MM.1S (cell line): ENCODE results near the gene FAM161B.

Experiments
- DNase-seq: peaks from one replicate; pipeline ENCODE4 v3.0.0-alpha.2; 2015
- H2AFZ ChIP-seq: fragments of 300-600 bp; sonication (generic); 2 replicates; pipeline ENCODE4 v1.6.0; 2016; ENCODE audit warnings: antibody characterized with exemption, low read length
- H3F3A ChIP-seq: fragments of 300-600 bp; sonication (generic); 2 replicates; pipeline ENCODE4 v1.6.1; 2016; ENCODE audit warnings: mild to moderate bottlenecking, antibody characterized with exemption, low read length, moderate library complexity, mixed read lengths; ENCODE audit not compliant: insufficient read depth
- H3K27ac ChIP-seq: fragments of 300-600 bp; sonication (generic); 2 replicates; pipeline ENCODE4 v1.5.1; 2016; ENCODE audit warnings: mild to moderate bottlenecking, low read length
- H3K27me3 ChIP-seq: fragments of 300-600 bp; sonication (generic); replicated peaks from 2 replicates; pipeline ENCODE4 v1.6.0; 2016; ENCODE audit warnings: low read length; ENCODE audit not compliant: insufficient read depth
- H3K36me3 ChIP-seq: fragments of 300-600 bp; sonication (generic); replicated peaks from 2 replicates; pipeline ENCODE4 v1.6.1; 2016; ENCODE audit warnings: mild to moderate bottlenecking, low read length, mixed read lengths; ENCODE audit not compliant: insufficient read depth
- H3K4me1 ChIP-seq: fragments of 300-600 bp; sonication (generic); 2 replicates; pipeline ENCODE4 v1.6.1; 2016; ENCODE audit warnings: low read length, mixed read lengths
- H3K4me2 ChIP-seq: fragments of 300-600 bp; sonication (generic); 2 replicates; pipeline ENCODE4 v1.6.0; 2016; ENCODE audit warnings: low read depth, low read length
- H3K4me3 ChIP-seq: fragments of 300-600 bp; sonication (generic); 2 replicates; pipeline ENCODE4 v1.5.1; 2016; ENCODE audit warnings: low read length, mixed read lengths
- H3K79me2 ChIP-seq: fragments of 300-600 bp; sonication (generic); 2 replicates; pipeline ENCODE4 v1.6.1; 2016; ENCODE audit warnings: mixed run types, low read length, mixed read lengths
- H3K9ac ChIP-seq: fragments of 300-600 bp; sonication (generic); 2 replicates; pipeline ENCODE4 v1.6.1; 2016; ENCODE audit warnings: low read length, mixed read lengths
- H3K9me2 ChIP-seq: fragments of 300-600 bp; sonication (generic); replicated peaks from 2 replicates; pipeline ENCODE4 v1.6.1; 2016; ENCODE audit warnings: mild to moderate bottlenecking, low read length, mixed read lengths; ENCODE audit not compliant: insufficient read depth
- H3K9me3 ChIP-seq: fragments of 300-600 bp; sonication (generic); replicated peaks from 2 replicates; pipeline ENCODE4 v1.6.1; 2016; ENCODE audit warnings: mild to moderate bottlenecking, low read length, mixed read lengths; ENCODE audit not compliant: insufficient read depth
- H4K20me1 ChIP-seq: fragments of 300-600 bp; sonication (generic); 2 replicates; pipeline ENCODE4 v1.6.1; 2016; ENCODE audit warnings: mild to moderate bottlenecking, low read length, moderate library complexity, mixed read lengths; ENCODE audit not compliant: insufficient read depth
- EZH2 ChIP-seq: fragments of 300-600 bp; sonication (generic); optimal IDR thresholded peaks from 2 replicates; pipeline ENCODE3; 2017; ENCODE audit warnings: low read depth, mild to moderate bottlenecking, antibody characterized with exemption, low read length, mixed read lengths
- EZH2phosphoT487 ChIP-seq: fragments of 300-600 bp; sonication (generic); IDR thresholded peaks from 2 replicates; pipeline ENCODE4 v1.6.1; 2018; ENCODE audit warnings: antibody characterized with exemption, low read length
- TF ChIP-seq, protein P1 (sequence below): fragments of 300-600 bp; sonication (generic); IDR thresholded peaks from 2 replicates; pipeline ENCODE4 v1.5.1; 2016; ENCODE audit warnings: antibody characterized with exemption, low read length, mixed read lengths

Gene FAM161B

DNA sequence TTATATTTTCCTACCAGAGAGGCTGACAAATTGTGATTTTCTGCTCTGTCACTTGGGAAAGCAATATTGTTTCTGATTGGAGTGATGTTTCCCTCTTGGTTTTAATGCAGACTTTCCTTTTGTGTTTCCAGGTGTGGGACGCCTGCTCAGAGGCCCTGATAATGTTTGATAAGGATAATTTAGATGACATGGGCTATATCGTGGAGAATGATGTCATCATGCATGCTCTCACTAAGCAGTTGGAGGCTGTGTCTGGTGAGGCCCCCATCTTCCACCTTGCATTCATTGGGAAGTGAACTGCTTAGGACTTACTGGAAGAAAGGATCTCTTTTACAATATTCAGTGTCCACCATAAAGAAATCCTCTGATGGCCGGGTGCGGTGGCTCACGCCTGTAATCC lies 5.8 kb upstream of the FAM161B start:
- H3K27ac ChIP-seq: no peak overlapping the region
- no peak overlapping the region for H3K4me2 ChIP-seq
- H3K79me2 ChIP-seq: no peaks in the 10 kb centered on the region
- no peaks in the 10 kb centered on the region for H3K4me1 ChIP-seq
- H3F3A ChIP-seq: no peaks in the 10 kb centered on the region
- no peak overlapping the region for H3K4me3 ChIP-seq
- no peak overlapping the region for H3K9ac ChIP-seq
- H3K9me2 ChIP-seq: no peaks in the 10 kb centered on the region
- no peaks in the 10 kb centered on the region for H3K9me3 ChIP-seq
- DNase-seq: no peak
- H3K27me3 ChIP-seq: no peaks in the 10 kb centered on the region
- H2AFZ ChIP-seq: no peak overlapping the region
- no peak for TF ChIP-seq EZH2phosphoT487
- TF ChIP-seq, protein P1, sequence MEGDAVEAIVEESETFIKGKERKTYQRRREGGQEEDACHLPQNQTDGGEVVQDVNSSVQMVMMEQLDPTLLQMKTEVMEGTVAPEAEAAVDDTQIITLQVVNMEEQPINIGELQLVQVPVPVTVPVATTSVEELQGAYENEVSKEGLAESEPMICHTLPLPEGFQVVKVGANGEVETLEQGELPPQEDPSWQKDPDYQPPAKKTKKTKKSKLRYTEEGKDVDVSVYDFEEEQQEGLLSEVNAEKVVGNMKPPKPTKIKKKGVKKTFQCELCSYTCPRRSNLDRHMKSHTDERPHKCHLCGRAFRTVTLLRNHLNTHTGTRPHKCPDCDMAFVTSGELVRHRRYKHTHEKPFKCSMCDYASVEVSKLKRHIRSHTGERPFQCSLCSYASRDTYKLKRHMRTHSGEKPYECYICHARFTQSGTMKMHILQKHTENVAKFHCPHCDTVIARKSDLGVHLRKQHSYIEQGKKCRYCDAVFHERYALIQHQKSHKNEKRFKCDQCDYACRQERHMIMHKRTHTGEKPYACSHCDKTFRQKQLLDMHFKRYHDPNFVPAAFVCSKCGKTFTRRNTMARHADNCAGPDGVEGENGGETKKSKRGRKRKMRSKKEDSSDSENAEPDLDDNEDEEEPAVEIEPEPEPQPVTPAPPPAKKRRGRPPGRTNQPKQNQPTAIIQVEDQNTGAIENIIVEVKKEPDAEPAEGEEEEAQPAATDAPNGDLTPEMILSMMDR: no peak
- TF ChIP-seq EZH2: no peak
- H4K20me1 ChIP-seq: no peaks in the 10 kb centered on the region
- H3K36me3 ChIP-seq: no peaks in the 10 kb centered on the region

DNA sequence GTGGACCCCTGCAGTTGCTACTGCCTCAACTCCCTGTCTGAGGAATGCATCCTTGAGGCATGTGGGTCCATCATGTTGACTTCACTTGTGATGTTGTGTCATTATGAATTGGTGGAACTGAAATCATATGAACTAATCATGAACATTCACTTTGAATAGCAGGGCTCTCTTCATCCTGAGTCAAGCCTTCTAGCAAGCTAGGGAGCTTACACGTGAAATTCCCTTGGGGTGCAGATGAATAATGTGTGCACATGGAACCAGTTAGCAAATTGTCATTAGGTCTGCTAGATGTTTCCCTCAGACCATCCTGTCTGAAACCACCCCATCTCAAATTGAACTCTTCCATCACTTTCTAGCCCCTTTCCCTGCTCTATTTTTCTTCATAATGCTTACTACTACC lies 3.8 kb upstream of the FAM161B start:
- Histone ChIP-seq H3K9me2 (no peaks in the 10 kb centered on the region), H3F3A (peaks cover 4% of the 10 kb centered on the region; the same call in 1 of the 2 replicates), H3K9me3 (no peaks in the 10 kb centered on the region), H3K36me3 (no peaks in the 10 kb centered on the region), H3K9ac (no peak overlapping the region), H3K4me2 (no peak overlapping the region), H2AFZ (no peak overlapping the region), H3K27me3 (no peaks in the 10 kb centered on the region), H3K27ac (no peak overlapping the region), H3K4me1 (no peaks in the 10 kb centered on the region), H3K4me3 (no peak overlapping the region), H3K79me2 (no peaks in the 10 kb centered on the region), H4K20me1 (no peaks in the 10 kb centered on the region)
- TF ChIP-seq EZH2 (no peak), EZH2phosphoT487 (no peak)
- TF ChIP-seq, protein P1: no peak
- no peak for DNase-seq

DNA sequence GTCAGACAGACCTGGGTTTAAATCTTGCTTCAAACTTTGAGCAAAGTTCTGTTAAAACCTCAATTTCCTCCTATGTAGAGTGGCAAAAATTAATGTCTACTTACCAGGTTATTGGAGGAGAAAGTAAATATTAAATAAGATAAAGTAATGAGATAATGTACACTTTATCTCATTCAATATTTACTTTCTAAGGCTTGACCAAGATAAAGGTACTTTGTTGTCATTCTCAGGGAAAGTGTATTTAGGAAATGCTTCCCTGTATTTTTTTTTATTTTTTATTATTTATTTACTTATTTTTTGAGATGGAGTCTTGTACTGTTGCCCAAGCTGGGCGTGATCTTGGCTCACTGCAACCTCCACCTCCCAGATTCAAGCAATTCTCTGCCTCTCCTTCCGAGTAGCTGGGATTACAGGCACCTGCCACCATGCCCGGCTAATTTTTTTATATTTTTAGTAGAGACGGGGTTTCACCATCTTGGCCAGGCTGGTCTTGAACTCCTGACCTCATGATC lies 4.7 kb downstream of the FAM161B start:
- no peaks in the 10 kb centered on the region for H3K9me2 ChIP-seq
- H3K9ac ChIP-seq: no peak overlapping the region
- H3F3A ChIP-seq: peaks cover 4% of the 10 kb centered on the region; the same call in 1 of the 2 replicates
- H3K4me2 ChIP-seq: no peak overlapping the region
- H3K4me3 ChIP-seq: no peak overlapping the region
- no peaks in the 10 kb centered on the region for H3K4me1 ChIP-seq
- no peaks in the 10 kb centered on the region for H3K9me3 ChIP-seq
- H3K36me3 ChIP-seq: no peaks in the 10 kb centered on the region
- no peaks in the 10 kb centered on the region for H3K27me3 ChIP-seq
- no peak overlapping the region for H2AFZ ChIP-seq
- no peak overlapping the region for H3K27ac ChIP-seq
- DNase-seq: no peak
- no peak for TF ChIP-seq EZH2
- TF ChIP-seq, protein P1: no peak
- H3K79me2 ChIP-seq: no peaks in the 10 kb centered on the region
- no peaks in the 10 kb centered on the region for H4K20me1 ChIP-seq
